GM12878 (cell line): Measurements from ENCODE around the gene CEP128. TPM values are rescaled to one million over a fixed set of nuclear protein-coding genes. Genes with fewer than 3 reads are reported as not detected.

ENCODE experiments used
- ATAC-seq: fragments of 200-7000 bp; cut with Tn5 transposase; 3 replicates; pipeline ENCODE4 v1.9.1; 2020; ENCODE audit warnings: mild to moderate bottlenecking, moderate library complexity
- BruUV-seq: library from RNA; stranded (reverse); fragments of 400-500 nt; replicated peaks from 2 replicates; lab custom pipeline; 2021; lab: Mats Ljungman, UMichigan
- CTCF ChIA-PET: fragments of 300-600 bp; sonication (Branson Sonifier 250); formaldehyde crosslinking; extraction: SDS; loops from one replicate; lab custom pipeline; 2021; ENCODE audit warnings: inconsistent platforms; lab: Yijun Ruan, JAX
- POLR2A ChIA-PET: fragments of 350-600 bp; formaldehyde crosslinking; extraction: SDS; loops from one replicate; lab custom pipeline; 2021; ENCODE audit warnings: inconsistent platforms; lab: Charles Lee
- RAD21 ChIA-PET: fragments of 300-600 bp; sonication (Branson Sonifier 250); formaldehyde crosslinking; loops from one replicate; lab custom pipeline; 2023; ENCODE audit warnings: antibody characterized with exemption; ENCODE audit not compliant: unreplicated experiment; lab: Charles Lee
- SMC1A ChIA-PET: fragments of 300-600 bp; sonication (Branson Sonifier 250); formaldehyde crosslinking; loops from one replicate; lab custom pipeline; 2023; ENCODE audit not compliant: unreplicated experiment, uncharacterized antibody; lab: Charles Lee
- DNase-seq: peaks from one replicate; pipeline ENCODE4 v3.0.0-alpha.2; 2011; ENCODE audit warnings: low read depth, low spot score
- FAIRE-seq: peaks from 3 replicates; lab custom pipeline; 2011; peaks lifted over from hg19 to GRCh38; lab: Jason Lieb, UNC
- H2AFZ ChIP-seq: 2 replicates; pipeline ENCODE4 v1.6.0; 2011; ENCODE audit warnings: low read depth, low read length, control low read depth; ENCODE audit not compliant: control insufficient read depth
- H3K27ac ChIP-seq: 2 replicates; pipeline ENCODE4 v1.5.1; 2011; ENCODE audit warnings: control low read depth; ENCODE audit not compliant: control insufficient read depth, insufficient read depth
- H3K27me3 ChIP-seq, 2 experiments: replicated peaks in 1 of 2; 2 replicates each; pipeline versions ENCODE4 v1.6.0 to v1.6.1; 2011; ENCODE audit warnings: low read length in 1 of 2; ENCODE audit not compliant: control insufficient read depth in 2 of 2, insufficient read depth in 2 of 2
- H3K36me3 ChIP-seq, 2 experiments: 2 replicates each; pipeline ENCODE4 v1.5.1; 2011; ENCODE audit warnings: low read length in 1 of 2; ENCODE audit not compliant: control insufficient read depth in 2 of 2, insufficient read depth in 2 of 2
- H3K4me1 ChIP-seq: 2 replicates; pipeline ENCODE4 v1.6.1; 2011; ENCODE audit warnings: mild to moderate bottlenecking, low read length, moderate library complexity, mixed read lengths; ENCODE audit not compliant: control insufficient read depth, insufficient read depth
- H3K4me2 ChIP-seq: 2 replicates; pipeline ENCODE4 v1.6.0; 2011; ENCODE audit warnings: control low read depth; ENCODE audit not compliant: control insufficient read depth, insufficient read depth
- H3K4me3 ChIP-seq: fragments of 200-600 bp; sonication (generic); 2 replicates; pipeline ENCODE4 v1.5.1; 2016
- H3K79me2 ChIP-seq: 2 replicates; pipeline ENCODE4 v1.6.0; 2011; ENCODE audit warnings: low read length; ENCODE audit not compliant: control insufficient read depth, insufficient read depth
- H3K9ac ChIP-seq: 2 replicates; pipeline ENCODE4 v1.8.0; 2011; ENCODE audit warnings: low read length, control low read depth, mixed read lengths; ENCODE audit not compliant: control insufficient read depth, insufficient read depth
- H3K9me3 ChIP-seq: replicated peaks from 3 replicates; pipeline ENCODE4 v1.5.1; 2011; ENCODE audit warnings: mild to moderate bottlenecking, low read length; ENCODE audit not compliant: control insufficient read depth, insufficient read depth
- H4K20me1 ChIP-seq: 2 replicates; pipeline ENCODE4 v1.6.0; 2011; ENCODE audit not compliant: control insufficient read depth, insufficient read depth
- E2F4 ChIP-seq: IDR thresholded peaks from 2 replicates; pipeline ENCODE4 v1.6.1; 2012; ENCODE audit warnings: low read depth, low read length, improper control_type of control experiment
- JUNB ChIP-seq: IDR thresholded peaks from 2 replicates; pipeline ENCODE4 v1.6.1; 2016; ENCODE audit warnings: antibody characterized with exemption, mild to moderate bottlenecking
- MTA2 ChIP-seq: fragments of 450-650 bp; IDR thresholded peaks from 2 replicates; pipeline ENCODE4 v1.6.1; 2016; ENCODE audit warnings: low read depth, mild to moderate bottlenecking, moderate library complexity
- NFIC ChIP-seq: IDR thresholded peaks from 2 replicates; pipeline ENCODE4 v1.6.1; 2012; ENCODE audit warnings: low read depth, mild to moderate bottlenecking, inconsistent platforms, low read length, moderate library complexity
- NFYB ChIP-seq: IDR thresholded peaks from 2 replicates; pipeline ENCODE4 v1.6.1; 2011; ENCODE audit warnings: low read depth, mild to moderate bottlenecking, low read length, improper control_type of control experiment, moderate library complexity; ENCODE audit not compliant: insufficient read depth
- REST ChIP-seq: IDR thresholded peaks from 2 replicates; pipeline ENCODE4 v1.6.1; 2012; ENCODE audit warnings: mild to moderate bottlenecking, low read depth, low read length
- SREBF2 ChIP-seq: IDR thresholded peaks from 2 replicates; pipeline ENCODE4 v1.6.1; 2012; ENCODE audit warnings: mild to moderate bottlenecking, low read length
- TBL1XR1 ChIP-seq: IDR thresholded peaks from 2 replicates; pipeline ENCODE4 v1.6.1; 2012; ENCODE audit warnings: low read depth, low read length, improper control_type of control experiment
- YY1 ChIP-seq: IDR thresholded peaks from 2 replicates; pipeline ENCODE4 v1.6.1; 2011; ENCODE audit warnings: low read depth, mild to moderate bottlenecking, low read length
- ZSCAN29 ChIP-seq: fragments of 450-650 bp; IDR thresholded peaks from 2 replicates; pipeline ENCODE4 v1.6.1; 2017; ENCODE audit warnings: mild to moderate bottlenecking, moderate library complexity
- WGBS: methylation state at CpG from one replicate; pipeline ENCODE4 v1.1.6; 2016; ENCODE audit warnings: low lambda C conversion rate; ENCODE audit not compliant: insufficient replicate concordance, insufficient coverage; ENCODE audit errors: missing lambda C conversion rate; 5-methylcytosine and 5-hydroxymethylcytosine counted together
- in situ Hi-C: fragments of 300-500 bp; cut with MboI; formaldehyde crosslinking; loops from 9 replicates; pipeline ENCODE4 v1.14.3; 2018; ENCODE audit warnings: mixed read lengths
- intact Hi-C: fragments of 100-400 bp; cut with micrococcal nuclease; formaldehyde crosslinking; loops from one replicate; pipeline ENCODE4 v1.14.2; 2022; ENCODE audit not compliant: unreplicated experiment
- polyA plus RNA-seq, 11 experiments: library from polyadenylated mRNA; depleted of rRNA in 4 of 11; unstranded in 6 of 11; stranded (reverse) in 5 of 11; fragments of >200 nt; fragmentation: Nextera tagmentation in 4 of 11; fragmentation: Illumina TruSeq in 1 of 11; extraction: Ambion mirVana in 4 of 11; extraction: Trizol in 1 of 11; gene quantifications; 1 replicate in 1 of 11; 2 replicates in 10 of 11; pipeline versions ENCODE4 v1.2.1 to v1.2.3, GENCODE V29; 2011 to 2016; ENCODE audit warnings: inconsistent platforms in 2 of 11, missing spikeins in 2 of 11, low read depth in 1 of 11
- total RNA-seq, 4 experiments: library from RNA; depleted of rRNA in 3 of 4; stranded (reverse); fragments of >200 nt in 3 of 4; fragmentation: Illumina TruSeq in 1 of 4; extraction: Trizol in 1 of 4; gene quantifications; 2 replicates each; pipeline versions ENCODE4 v1.2.1 to v1.2.3, GENCODE V29; 2013 to 2021

The CEP128 gene
- total and polyA plus RNA-seq, 10 of the 15 experiments (the other 5 are each of a cell fraction or from before 2014, with no cell fraction given), result 1.1 to 6.7 (median 3.4) TPM

DNA sequence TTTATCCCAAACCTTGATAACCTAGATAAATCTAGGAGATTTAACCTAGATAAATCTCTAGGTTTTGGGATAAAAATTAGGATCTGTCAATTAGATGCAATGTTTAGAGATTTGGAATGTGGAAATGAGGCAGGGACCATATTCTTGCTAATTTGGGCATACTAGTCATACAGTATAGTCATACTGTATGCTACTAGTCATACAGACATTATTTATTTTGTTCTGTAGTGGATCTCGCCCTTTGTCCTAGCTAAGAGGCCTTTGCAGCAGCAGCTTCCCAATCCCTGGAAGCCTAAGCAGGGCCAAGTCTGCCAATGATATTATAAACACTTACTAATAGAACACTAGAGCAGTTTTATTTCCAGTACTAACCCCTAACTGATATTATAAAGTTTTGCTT lies 136.4 kb downstream of the CEP128 start:
- Histone ChIP-seq H2AFZ (no peak overlapping the region), H4K20me1 (no peaks in the 10 kb centered on the region), H3K36me3 (no peaks in the 10 kb centered on the region), H3K27ac (no peak overlapping the region), H3K9ac (no peak overlapping the region), H3K9me3 (no peaks in the 10 kb centered on the region; the same call in 2 of the 3 replicates), H3K4me2 (no peak overlapping the region), H3K4me3 (no peak overlapping the region), H3K27me3 (no peaks in the 10 kb centered on the region), H3K79me2 (no peaks in the 10 kb centered on the region), H3K4me1 (no peaks in the 10 kb centered on the region)
- in situ Hi-C loops (no loop called here), intact Hi-C loops (no loop called here)
- ChIA-PET CTCF (no interaction called here), RAD21 (no interaction called here), POLR2A (no interaction called here), SMC1A (no interaction called here)
- 8% methylated on average over 1 of the region's 1 CpG for WGBS
- DNase-seq (no peak), ATAC-seq (no peak), FAIRE-seq (no peak)
- TF ChIP-seq NFIC (no peak), SREBF2 (no peak), TBL1XR1 (no peak)
- no TSS peak for BruUV-seq

- Histone ChIP-seq H4K20me1 (no peaks in the 10 kb centered on the region), H3K4me3 (no peak overlapping the region), H3K4me1 (no peaks in the 10 kb centered on the region), H2AFZ (no peak overlapping the region), H3K36me3 (no peaks in the 10 kb centered on the region), H3K27ac (no peak overlapping the region)
- BruUV-seq, result no TSS peak
- WGBS, result 92% methylated on average over 3 of the region's 3 CpGs
- ATAC-seq (no peak), DNase-seq (no peak), FAIRE-seq (no peak)
- CTCF ChIA-PET, result no interaction called here
- POLR2A ChIA-PET, result no interaction called here
- RAD21 ChIA-PET, result no interaction called here
- TF ChIP-seq E2F4 (no peak), JUNB (no peak), NFYB (no peak), YY1 (no peak), REST (no peak), MTA2 (no peak), ZSCAN29 (no peak)
- TF ChIP-seq, all 136 proteins: peak for 0
- Histone ChIP-seq H3K9ac (no peak overlapping the region), H3K9me3 (no peaks in the 10 kb centered on the region; the same call in 2 of the 3 replicates), H3K79me2 (no peaks in the 10 kb centered on the region), H3K4me2 (no peak overlapping the region), H3K27me3 (no peaks in the 10 kb centered on the region)
- intact Hi-C loops, result no loop called here
- in situ Hi-C loops, result no loop called here
- SMC1A ChIA-PET, result no interaction called here
These were observed 142.7 kb downstream of the CEP128 start for GRCh38 chr14:80798878-80799277.
